ENCODE measurements around the gene CYB5D1.
"Not testable (repeated sequence)": the region's sequence is repeated elsewhere in the genome, so short reads cannot be mapped to it uniquely, and the experiment has no call there.

Gene CYB5D1

DNA sequence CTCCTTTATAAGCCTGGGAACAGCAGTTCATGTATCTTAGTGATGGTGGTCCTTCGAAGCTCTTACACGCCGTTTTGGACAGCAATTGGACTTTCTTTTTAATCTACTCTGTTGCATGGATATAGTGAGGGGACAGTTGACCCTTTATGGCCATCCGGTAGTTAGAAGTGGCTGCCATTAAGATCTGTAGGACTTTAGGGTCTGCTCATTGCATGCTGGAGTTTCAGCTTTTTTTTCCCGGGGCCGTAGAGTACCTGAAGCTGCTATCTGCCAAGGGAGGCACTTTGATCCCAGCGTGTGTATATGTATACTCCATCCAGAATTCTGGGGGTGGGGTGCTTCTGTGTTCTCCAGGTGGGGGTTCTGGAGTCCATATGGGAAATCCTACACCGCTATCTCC, 1.2 kb downstream of the CYB5D1 start:
- H3K4me3 ChIP-seq (ENCODE audit: low read depth, low read length), result peak overlapping the region; percentile 63
- TF ChIP-seq, protein P1, sequence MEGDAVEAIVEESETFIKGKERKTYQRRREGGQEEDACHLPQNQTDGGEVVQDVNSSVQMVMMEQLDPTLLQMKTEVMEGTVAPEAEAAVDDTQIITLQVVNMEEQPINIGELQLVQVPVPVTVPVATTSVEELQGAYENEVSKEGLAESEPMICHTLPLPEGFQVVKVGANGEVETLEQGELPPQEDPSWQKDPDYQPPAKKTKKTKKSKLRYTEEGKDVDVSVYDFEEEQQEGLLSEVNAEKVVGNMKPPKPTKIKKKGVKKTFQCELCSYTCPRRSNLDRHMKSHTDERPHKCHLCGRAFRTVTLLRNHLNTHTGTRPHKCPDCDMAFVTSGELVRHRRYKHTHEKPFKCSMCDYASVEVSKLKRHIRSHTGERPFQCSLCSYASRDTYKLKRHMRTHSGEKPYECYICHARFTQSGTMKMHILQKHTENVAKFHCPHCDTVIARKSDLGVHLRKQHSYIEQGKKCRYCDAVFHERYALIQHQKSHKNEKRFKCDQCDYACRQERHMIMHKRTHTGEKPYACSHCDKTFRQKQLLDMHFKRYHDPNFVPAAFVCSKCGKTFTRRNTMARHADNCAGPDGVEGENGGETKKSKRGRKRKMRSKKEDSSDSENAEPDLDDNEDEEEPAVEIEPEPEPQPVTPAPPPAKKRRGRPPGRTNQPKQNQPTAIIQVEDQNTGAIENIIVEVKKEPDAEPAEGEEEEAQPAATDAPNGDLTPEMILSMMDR (IDR thresholded peaks at IDR 0.05; ENCODE audit: low read depth, low read length, missing control alignments), result no peak
- DNase-seq (ENCODE audit: low read depth), result no peak

GRCh38 chr17:7862692-7863437, 5.1 kb downstream of the CYB5D1 start:
- TF ChIP-seq, protein P1 (IDR thresholded peaks at IDR 0.05; ENCODE audit: low read depth, low read length, missing control alignments), result peak; percentile 67
- no peak overlapping the region for H3K4me3 ChIP-seq (ENCODE audit: low read depth, low read length)
- no peak for DNase-seq (ENCODE audit: low read depth)

DNA sequence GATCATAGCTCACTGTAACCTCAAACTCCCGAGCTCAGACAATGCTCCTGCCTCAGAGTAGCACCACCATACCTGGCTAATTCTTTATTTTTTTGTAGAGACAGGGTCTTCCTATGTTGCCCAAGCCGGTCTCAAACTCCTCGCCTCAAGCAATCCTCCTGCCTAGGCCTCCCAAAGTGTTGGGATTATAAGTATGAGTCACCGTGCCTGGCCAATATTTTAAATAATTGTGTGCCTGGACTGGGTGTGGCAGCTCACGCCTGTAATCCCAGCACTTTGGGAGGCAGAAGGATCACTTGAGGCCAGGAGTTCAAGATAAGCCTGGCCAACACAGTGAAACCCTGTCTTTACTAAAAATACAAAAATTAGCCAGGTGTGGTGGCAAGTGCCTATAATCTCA, 6.6 kb downstream of the CYB5D1 start:
- H3K4me3 ChIP-seq (ENCODE audit: low read depth, low read length); DNase-seq (ENCODE audit: low read depth): not testable (repeated sequence)

- H3K4me3 ChIP-seq (ENCODE audit: low read depth, low read length), result no peak overlapping the region
- no peak for DNase-seq (ENCODE audit: low read depth)
- TF ChIP-seq, protein P1 (IDR thresholded peaks at IDR 0.05; ENCODE audit: low read depth, low read length, missing control alignments), result no peak
Observed at GRCh38 chr17:7864995-7865650, 7.3 kb downstream of the CYB5D1 start.

DNA sequence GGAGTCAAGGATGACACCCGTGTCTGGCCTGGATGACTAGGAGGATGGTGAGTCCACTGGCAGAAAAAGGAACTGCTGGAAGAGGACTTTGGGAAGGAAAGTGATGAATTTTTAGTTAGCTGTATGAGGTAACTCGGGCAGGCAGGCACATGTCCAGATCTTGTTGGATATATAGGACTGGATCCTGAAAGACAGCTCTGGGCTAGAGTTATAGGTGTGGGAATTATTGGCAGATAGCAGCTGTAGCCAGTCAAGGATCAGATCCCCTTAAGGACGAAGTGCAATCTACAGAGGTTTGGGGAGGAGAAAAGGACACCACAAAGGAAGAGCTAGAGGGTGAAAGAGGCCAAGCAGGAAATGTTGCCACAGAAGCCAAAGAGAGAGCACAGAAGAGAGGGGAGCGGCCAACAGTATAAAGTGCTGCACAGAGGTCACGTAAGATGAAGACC, 10.1 kb downstream of the CYB5D1 start:
- TF ChIP-seq, protein P1 (IDR thresholded peaks at IDR 0.05; ENCODE audit: low read depth, low read length, missing control alignments), result no peak
- DNase-seq (ENCODE audit: low read depth), result no peak
- no peak overlapping the region for H3K4me3 ChIP-seq (ENCODE audit: low read depth, low read length)

GRCh38 chr17:7873051-7873450, 15.2 kb downstream of the CYB5D1 start:
- H3K4me3 ChIP-seq (ENCODE audit: low read depth, low read length), result no peak overlapping the region
- TF ChIP-seq, protein P1 (IDR thresholded peaks at IDR 0.05; ENCODE audit: low read depth, low read length, missing control alignments), result no peak
- no peak for DNase-seq (ENCODE audit: low read depth)

DNA sequence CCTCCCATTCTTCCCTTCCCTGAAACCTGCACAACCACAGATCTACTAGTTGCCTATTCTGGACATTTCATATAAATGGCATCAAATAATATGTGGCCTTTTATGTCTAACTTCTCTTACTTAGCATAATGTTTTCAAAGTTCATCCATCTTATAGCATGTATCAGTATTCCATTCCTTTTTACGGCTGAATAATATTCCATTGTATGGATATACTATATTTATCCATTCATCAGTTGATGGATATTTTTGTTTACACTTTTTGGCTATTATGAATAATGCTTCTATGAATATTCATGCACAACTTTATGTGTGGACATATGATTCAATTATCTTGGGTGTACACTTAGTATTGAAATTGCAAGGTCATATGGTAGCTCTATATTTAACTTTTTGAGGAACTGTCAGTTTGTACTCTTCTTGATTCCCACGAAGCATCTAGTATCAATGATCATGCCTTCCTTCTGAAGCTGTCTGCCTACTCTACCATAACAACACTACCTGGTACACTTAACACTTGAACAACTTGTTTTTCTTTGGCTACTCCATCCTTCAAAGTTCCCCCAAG, 18.1 kb downstream of the CYB5D1 start:
- TF ChIP-seq, protein P1 (IDR thresholded peaks at IDR 0.05; ENCODE audit: low read depth, low read length, missing control alignments), result no peak
- no peak for DNase-seq (ENCODE audit: low read depth)
- no peak overlapping the region for H3K4me3 ChIP-seq (ENCODE audit: low read depth, low read length)

Measured in GM12864 (cell line).